Peyer's patch (tissue), 4 donors: ENCODE measurements around the gene APOBR.

Experiments
- POLR2A ChIP-seq, 2 donors: fragments of 450-650 bp; IDR thresholded peaks; one replicate each; pipeline ENCODE4 v1.5.1; 2017; ENCODE audit warnings: antibody characterized with exemption in 2 of 2, mild to moderate bottlenecking in 2 of 2, moderate library complexity in 2 of 2
- TF ChIP-seq, protein P1 (sequence below), 6 experiments: fragments of 450-650 bp in 4 of 6; fragments of 200-600 bp in 2 of 6; sonication (generic) in 1 of 6; IDR thresholded peaks; one replicate each; pipeline ENCODE4 v1.5.1; 2017 to 2019; ENCODE audit warnings: antibody characterized with exemption in 6 of 6, mild to moderate bottlenecking in 3 of 6, moderate library complexity in 1 of 6

- TF ChIP-seq, protein P1, sequence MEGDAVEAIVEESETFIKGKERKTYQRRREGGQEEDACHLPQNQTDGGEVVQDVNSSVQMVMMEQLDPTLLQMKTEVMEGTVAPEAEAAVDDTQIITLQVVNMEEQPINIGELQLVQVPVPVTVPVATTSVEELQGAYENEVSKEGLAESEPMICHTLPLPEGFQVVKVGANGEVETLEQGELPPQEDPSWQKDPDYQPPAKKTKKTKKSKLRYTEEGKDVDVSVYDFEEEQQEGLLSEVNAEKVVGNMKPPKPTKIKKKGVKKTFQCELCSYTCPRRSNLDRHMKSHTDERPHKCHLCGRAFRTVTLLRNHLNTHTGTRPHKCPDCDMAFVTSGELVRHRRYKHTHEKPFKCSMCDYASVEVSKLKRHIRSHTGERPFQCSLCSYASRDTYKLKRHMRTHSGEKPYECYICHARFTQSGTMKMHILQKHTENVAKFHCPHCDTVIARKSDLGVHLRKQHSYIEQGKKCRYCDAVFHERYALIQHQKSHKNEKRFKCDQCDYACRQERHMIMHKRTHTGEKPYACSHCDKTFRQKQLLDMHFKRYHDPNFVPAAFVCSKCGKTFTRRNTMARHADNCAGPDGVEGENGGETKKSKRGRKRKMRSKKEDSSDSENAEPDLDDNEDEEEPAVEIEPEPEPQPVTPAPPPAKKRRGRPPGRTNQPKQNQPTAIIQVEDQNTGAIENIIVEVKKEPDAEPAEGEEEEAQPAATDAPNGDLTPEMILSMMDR (IDR thresholded peaks at IDR 0.05), result no peak
- TF ChIP-seq POLR2A (IDR thresholded peaks at IDR 0.05), result no peak
Measured at GRCh38 chr16:28521436-28521835, 27.0 kb downstream of the APOBR start.
